Measurements from ENCODE around the gene CABP2.

CABP2 gene

DNA sequence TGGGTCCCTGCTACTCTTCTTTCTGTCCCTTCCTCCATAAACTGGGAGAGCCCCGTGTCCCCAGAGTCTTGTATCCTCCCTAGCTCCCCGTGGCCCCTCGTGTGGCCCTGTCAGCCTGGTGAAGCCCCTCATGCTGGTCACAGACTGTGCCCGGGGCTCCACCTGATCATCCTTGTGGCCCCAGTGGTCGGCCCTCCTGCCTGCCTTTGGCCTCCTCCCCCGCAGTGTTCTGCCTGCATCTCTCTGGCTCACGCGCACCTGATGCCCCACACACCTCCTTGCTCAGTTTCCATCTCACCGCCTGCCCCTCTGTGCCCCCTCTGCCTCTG is 1.2 kb upstream of the CABP2 start:
- Histone ChIP-seq H3K4me3 (ENCODE audit: insufficient read depth, low read depth, low read length, poor library complexity, severe bottlenecking) (no peak overlapping the region), H3K27ac (ENCODE audit: insufficient read depth, low read length, poor library complexity, severe bottlenecking) (no peak overlapping the region), H3K4me1 (ENCODE audit: control insufficient read depth, insufficient read depth, low read length, poor library complexity, severe bottlenecking) (no peaks in the 10 kb centered on the region), H3K36me3 (ENCODE audit: control insufficient read depth, insufficient read depth, low read length) (no peaks in the 10 kb centered on the region), H3K27me3 (replicated peaks; ENCODE audit: control insufficient read depth, insufficient read depth, low read length, poor library complexity, severe bottlenecking) (no peaks in the 10 kb centered on the region), H3K9me3 (ENCODE audit: control insufficient read depth, low read length) (no peaks in the 10 kb centered on the region)
- no peak for DNase-seq

DNA sequence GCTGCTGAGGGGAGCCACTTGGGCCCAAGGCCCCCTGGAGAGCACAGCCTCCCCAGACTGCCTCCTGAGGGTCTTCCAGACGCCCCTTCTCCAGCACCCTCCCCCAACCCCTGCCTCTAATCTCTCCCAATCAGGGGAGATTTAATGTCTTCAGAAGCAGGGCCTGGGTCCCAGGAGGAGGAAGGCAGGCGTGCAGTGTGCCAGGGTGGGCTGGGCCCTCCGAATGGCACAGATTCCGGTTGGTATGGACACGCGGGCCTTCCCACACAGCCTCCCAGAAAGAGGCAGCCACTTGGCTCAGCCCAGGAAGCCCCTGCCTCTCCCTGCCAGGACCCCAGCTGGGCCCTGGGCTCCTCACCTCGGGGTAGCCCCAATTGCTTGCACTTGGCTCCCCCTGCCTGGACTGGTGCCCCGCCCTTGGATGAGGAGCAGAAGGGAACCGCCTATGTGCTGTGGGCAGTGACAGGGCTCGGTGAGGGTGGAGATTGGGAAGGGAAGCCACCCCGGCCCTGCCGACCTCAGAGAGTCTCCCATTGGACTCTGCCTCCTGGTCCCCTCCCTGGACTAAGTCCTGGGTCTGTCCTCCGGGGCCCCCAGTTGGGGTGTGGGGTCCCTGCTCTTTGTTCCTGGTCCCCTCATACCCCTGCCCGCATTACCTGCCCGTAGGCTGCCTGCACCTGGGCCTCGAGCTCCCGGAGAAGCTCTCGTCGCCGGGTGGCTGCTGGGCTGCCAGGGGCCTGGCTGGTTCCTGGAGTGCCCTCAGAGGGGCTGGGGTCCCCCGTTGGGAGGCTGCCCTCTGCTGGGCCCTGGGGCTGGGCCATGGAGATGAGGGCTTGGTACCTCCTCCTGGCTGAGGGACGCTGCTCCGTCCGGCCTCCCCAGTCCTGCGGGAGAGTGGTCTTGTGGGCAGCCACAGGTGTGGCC is 572 bp upstream of the CABP2 start:
- Histone ChIP-seq H3K4me1 (ENCODE audit: control insufficient read depth, insufficient read depth, low read length, poor library complexity, severe bottlenecking) (no peaks in the 10 kb centered on the region), H3K27ac (ENCODE audit: insufficient read depth, low read length, poor library complexity, severe bottlenecking) (no peak overlapping the region), H3K9me3 (ENCODE audit: control insufficient read depth, low read length) (no peaks in the 10 kb centered on the region), H3K27me3 (replicated peaks; ENCODE audit: control insufficient read depth, insufficient read depth, low read length, poor library complexity, severe bottlenecking) (no peaks in the 10 kb centered on the region), H3K4me3 (ENCODE audit: insufficient read depth, low read depth, low read length, poor library complexity, severe bottlenecking) (no peak overlapping the region), H3K36me3 (ENCODE audit: control insufficient read depth, insufficient read depth, low read length) (no peaks in the 10 kb centered on the region)
- no peak for DNase-seq

DNA sequence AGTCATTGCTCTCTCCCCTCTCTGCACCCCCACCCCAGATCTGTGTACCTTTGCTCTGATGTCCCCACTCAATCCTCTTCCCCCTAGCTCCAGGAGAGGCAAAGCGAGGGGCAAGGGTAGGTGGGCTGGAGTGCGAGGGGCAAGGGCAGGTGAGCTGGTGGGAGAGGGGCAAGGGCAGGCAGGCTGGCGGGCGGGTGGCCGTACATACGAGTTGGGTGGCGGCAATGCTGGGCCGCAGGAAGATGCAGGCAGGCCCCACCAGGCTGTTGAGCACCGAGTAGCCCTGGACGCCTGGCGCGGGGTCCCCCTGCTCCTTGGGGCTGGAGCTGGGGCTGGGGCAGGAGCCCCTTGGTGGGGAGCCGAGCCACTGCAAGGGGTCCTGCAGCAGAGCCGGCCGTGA is 908 bp downstream of the CABP2 start:
- Histone ChIP-seq H3K27ac (ENCODE audit: insufficient read depth, low read length, poor library complexity, severe bottlenecking) (no peak overlapping the region), H3K36me3 (ENCODE audit: control insufficient read depth, insufficient read depth, low read length) (no peaks in the 10 kb centered on the region), H3K4me3 (ENCODE audit: insufficient read depth, low read depth, low read length, poor library complexity, severe bottlenecking) (no peak overlapping the region), H3K27me3 (replicated peaks; ENCODE audit: control insufficient read depth, insufficient read depth, low read length, poor library complexity, severe bottlenecking) (no peaks in the 10 kb centered on the region), H3K4me1 (ENCODE audit: control insufficient read depth, insufficient read depth, low read length, poor library complexity, severe bottlenecking) (no peaks in the 10 kb centered on the region), H3K9me3 (ENCODE audit: control insufficient read depth, low read length) (no peaks in the 10 kb centered on the region)
- no peak for DNase-seq

DNA sequence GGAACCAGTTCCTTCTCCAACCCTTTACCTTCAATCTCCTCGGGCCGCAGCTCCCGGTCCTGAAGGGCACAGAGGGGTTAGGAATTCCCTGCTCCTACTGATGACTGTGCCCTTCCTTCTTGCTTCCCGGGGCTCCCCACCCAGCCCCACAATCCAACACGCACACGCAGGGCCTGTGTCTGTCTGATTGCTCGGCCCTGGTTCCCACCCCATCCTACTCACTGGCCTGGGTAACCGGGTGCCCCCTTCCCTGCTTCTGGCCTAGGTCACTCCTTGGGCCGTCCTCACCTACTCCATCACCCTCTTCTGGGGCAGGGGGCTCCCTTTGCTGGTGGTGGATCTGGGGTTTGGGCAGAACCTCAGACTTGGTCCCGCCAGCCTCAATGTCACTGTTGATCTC is 1.3 kb downstream of the CABP2 start:
- no peak for DNase-seq
- Histone ChIP-seq H3K4me1 (ENCODE audit: control insufficient read depth, insufficient read depth, low read length, poor library complexity, severe bottlenecking) (no peaks in the 10 kb centered on the region), H3K9me3 (ENCODE audit: control insufficient read depth, low read length) (no peaks in the 10 kb centered on the region), H3K27me3 (replicated peaks; ENCODE audit: control insufficient read depth, insufficient read depth, low read length, poor library complexity, severe bottlenecking) (no peaks in the 10 kb centered on the region), H3K27ac (ENCODE audit: insufficient read depth, low read length, poor library complexity, severe bottlenecking) (no peak overlapping the region), H3K36me3 (ENCODE audit: control insufficient read depth, insufficient read depth, low read length) (no peaks in the 10 kb centered on the region), H3K4me3 (ENCODE audit: insufficient read depth, low read depth, low read length, poor library complexity, severe bottlenecking) (no peak overlapping the region)

DNA sequence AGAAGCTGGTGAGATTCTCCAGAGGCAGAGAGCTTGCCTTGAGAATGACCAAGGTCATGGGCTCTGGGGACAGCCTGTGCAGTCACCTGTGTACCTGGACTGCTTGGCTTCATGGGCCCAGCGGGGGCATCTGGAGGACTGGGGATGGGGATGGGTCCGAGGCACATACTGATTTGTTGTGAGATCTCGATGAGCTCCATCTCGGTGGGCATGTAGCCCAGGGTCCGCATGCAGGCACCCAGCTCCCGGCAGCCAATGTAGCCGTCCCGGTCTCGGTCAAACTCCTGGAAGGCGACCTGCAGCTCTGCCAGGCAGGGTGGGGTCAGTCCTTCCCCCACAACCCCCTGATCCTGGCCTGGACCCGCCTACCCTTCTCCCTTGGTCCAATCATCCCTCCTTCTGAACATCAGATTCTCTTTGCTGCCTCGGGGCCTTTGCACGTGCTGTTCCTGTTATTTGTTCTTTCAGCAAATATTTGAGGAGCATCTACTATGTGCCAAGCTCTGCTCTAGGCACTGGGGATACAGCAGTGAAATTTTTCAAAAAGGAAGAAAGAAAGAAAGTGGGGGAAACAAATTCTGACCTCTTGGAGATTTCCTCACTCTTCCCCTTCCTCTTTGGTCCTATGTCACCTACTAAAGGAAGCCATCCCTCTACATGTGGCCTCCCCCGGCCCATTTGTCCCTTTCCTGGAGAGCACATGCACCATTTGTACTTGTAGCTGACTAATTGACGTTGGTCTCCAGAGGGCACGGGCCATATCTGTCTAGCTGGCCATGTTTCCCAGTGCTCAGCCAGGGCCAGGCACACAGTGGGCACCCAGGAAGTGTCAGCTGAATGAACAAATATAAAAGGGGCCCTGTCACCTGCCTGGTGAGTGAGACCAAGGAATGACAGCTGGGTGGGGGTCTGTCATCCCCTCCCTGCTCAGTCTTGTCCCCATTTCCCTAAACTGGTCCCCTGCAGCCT is 2.1 kb downstream of the CABP2 start:
- no peak for DNase-seq
- Histone ChIP-seq H3K36me3 (ENCODE audit: control insufficient read depth, insufficient read depth, low read length) (no peaks in the 10 kb centered on the region), H3K9me3 (ENCODE audit: control insufficient read depth, low read length) (no peaks in the 10 kb centered on the region), H3K27ac (ENCODE audit: insufficient read depth, low read length, poor library complexity, severe bottlenecking) (no peak overlapping the region), H3K27me3 (replicated peaks; ENCODE audit: control insufficient read depth, insufficient read depth, low read length, poor library complexity, severe bottlenecking) (no peaks in the 10 kb centered on the region), H3K4me3 (ENCODE audit: insufficient read depth, low read depth, low read length, poor library complexity, severe bottlenecking) (no peak overlapping the region), H3K4me1 (ENCODE audit: control insufficient read depth, insufficient read depth, low read length, poor library complexity, severe bottlenecking) (no peaks in the 10 kb centered on the region)

DNA sequence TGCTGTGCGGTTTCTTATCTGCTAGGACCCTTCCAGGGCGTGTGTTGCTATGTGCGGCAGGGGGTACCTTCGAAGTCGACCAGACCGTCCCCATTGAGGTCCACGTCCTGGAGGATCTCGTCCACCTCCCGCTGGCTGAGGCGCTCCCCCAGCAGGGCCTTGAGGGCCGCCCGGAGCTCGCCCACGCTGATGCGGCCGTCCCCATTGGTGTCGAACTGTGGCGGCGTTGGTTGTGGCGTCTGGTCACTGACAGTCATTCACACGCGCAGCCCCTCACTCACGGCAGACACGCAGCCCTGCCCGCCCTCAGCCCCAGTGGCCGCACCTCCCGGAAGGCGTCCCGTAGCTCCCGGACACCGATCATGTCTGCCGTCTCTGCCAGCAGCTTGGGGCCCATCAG is 3.5 kb downstream of the CABP2 start:
- no peak for DNase-seq
- Histone ChIP-seq H3K4me3 (ENCODE audit: insufficient read depth, low read depth, low read length, poor library complexity, severe bottlenecking) (no peak overlapping the region), H3K27me3 (replicated peaks; ENCODE audit: control insufficient read depth, insufficient read depth, low read length, poor library complexity, severe bottlenecking) (no peaks in the 10 kb centered on the region), H3K36me3 (ENCODE audit: control insufficient read depth, insufficient read depth, low read length) (no peaks in the 10 kb centered on the region), H3K4me1 (ENCODE audit: control insufficient read depth, insufficient read depth, low read length, poor library complexity, severe bottlenecking) (no peaks in the 10 kb centered on the region), H3K27ac (ENCODE audit: insufficient read depth, low read length, poor library complexity, severe bottlenecking) (no peak overlapping the region), H3K9me3 (ENCODE audit: control insufficient read depth, low read length) (no peaks in the 10 kb centered on the region)

DNA sequence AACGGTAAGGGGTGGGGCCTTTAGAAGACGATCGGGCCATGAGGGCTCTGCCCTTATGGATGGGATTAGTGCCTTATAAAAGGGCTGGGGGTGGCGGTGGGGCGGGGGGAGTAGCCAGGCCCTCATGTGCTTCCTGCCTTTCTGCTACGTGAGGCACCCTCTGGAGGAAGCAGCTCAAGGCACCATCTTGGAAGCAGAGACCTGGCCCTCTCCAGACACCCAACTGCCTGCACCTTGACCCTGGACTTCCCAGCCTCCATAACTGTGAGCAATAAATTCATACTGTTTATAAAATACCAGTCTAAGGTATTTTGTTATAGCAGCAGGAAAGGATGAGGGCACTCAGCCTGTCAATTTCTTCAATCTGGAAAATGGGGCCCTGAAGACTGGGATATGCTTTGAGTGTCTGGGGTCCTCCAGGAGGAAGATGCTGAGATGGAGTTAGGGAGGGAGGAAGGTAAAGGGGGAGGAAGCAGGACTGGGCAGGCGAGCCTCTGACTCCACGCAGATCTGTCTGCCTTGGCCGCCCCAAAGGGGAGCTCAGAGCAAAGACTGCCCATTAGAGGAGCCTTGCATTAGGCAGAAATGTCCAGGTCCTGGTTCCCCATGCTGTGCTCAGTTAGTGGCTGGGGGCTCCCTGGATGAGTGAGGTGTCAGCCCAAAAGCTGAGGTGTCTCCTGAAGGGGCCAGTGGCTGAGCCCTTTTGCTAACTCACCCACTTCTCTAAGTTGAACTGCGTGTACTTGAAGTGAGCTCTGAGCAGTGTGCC is 5.3 kb downstream of the CABP2 start:
- H3K36me3 ChIP-seq (ENCODE audit: control insufficient read depth, insufficient read depth, low read length) = no peaks in the 10 kb centered on the region
- H3K27ac ChIP-seq (ENCODE audit: insufficient read depth, low read length, poor library complexity, severe bottlenecking) = no peak overlapping the region
- no peak for DNase-seq
- H3K4me1 ChIP-seq (ENCODE audit: control insufficient read depth, insufficient read depth, low read length, poor library complexity, severe bottlenecking) = no peaks in the 10 kb centered on the region
- no peaks in the 10 kb centered on the region for H3K9me3 ChIP-seq (ENCODE audit: control insufficient read depth, low read length)
- H3K4me3 ChIP-seq (ENCODE audit: insufficient read depth, low read depth, low read length, poor library complexity, severe bottlenecking) = no peak overlapping the region
- no peaks in the 10 kb centered on the region for H3K27me3 ChIP-seq (replicated peaks; ENCODE audit: control insufficient read depth, insufficient read depth, low read length, poor library complexity, severe bottlenecking)

DNA sequence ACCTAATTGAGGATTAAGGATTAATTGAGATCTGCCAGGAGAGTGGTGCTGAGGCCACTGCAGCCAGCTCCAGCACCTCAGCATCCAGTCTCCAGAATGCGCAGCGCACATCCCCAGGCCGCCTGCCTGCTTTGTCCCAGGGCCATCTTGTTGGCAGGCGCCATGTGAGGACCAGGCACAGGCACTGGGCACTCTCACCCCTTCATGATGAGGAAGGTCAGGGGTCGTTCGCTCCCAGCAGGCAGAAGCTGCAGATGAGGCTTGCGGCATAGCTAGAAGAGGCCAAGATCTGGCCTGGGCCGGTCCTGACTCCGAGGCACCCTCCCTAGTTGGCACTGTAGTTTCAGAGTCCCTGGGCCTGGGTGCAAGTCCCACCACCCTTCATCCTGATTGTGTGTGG is 6.4 kb downstream of the CABP2 start:
- no peaks in the 10 kb centered on the region for H3K9me3 ChIP-seq (ENCODE audit: control insufficient read depth, low read length)
- no peak for DNase-seq
- H3K4me3 ChIP-seq (ENCODE audit: insufficient read depth, low read depth, low read length, poor library complexity, severe bottlenecking) = no peak overlapping the region
- no peaks in the 10 kb centered on the region for H3K36me3 ChIP-seq (ENCODE audit: control insufficient read depth, insufficient read depth, low read length)
- H3K4me1 ChIP-seq (ENCODE audit: control insufficient read depth, insufficient read depth, low read length, poor library complexity, severe bottlenecking) = no peaks in the 10 kb centered on the region
- H3K27me3 ChIP-seq (replicated peaks; ENCODE audit: control insufficient read depth, insufficient read depth, low read length, poor library complexity, severe bottlenecking) = no peaks in the 10 kb centered on the region
- H3K27ac ChIP-seq (ENCODE audit: insufficient read depth, low read length, poor library complexity, severe bottlenecking) = no peak overlapping the region

GRCh38 chr11:67514116-67514515 is 9.1 kb downstream of the CABP2 start:
- Histone ChIP-seq H3K27me3 (replicated peaks; ENCODE audit: control insufficient read depth, insufficient read depth, low read length, poor library complexity, severe bottlenecking) (no peaks in the 10 kb centered on the region), H3K9me3 (ENCODE audit: control insufficient read depth, low read length) (no peaks in the 10 kb centered on the region), H3K4me1 (ENCODE audit: control insufficient read depth, insufficient read depth, low read length, poor library complexity, severe bottlenecking) (peaks cover under 1% of the 10 kb centered on the region), H3K36me3 (ENCODE audit: control insufficient read depth, insufficient read depth, low read length) (no peaks in the 10 kb centered on the region), H3K27ac (ENCODE audit: insufficient read depth, low read length, poor library complexity, severe bottlenecking) (no peak overlapping the region), H3K4me3 (ENCODE audit: insufficient read depth, low read depth, low read length, poor library complexity, severe bottlenecking) (no peak overlapping the region)
- DNase-seq = no peak
